ENCODE results near the gene NUDT5.

DNA sequence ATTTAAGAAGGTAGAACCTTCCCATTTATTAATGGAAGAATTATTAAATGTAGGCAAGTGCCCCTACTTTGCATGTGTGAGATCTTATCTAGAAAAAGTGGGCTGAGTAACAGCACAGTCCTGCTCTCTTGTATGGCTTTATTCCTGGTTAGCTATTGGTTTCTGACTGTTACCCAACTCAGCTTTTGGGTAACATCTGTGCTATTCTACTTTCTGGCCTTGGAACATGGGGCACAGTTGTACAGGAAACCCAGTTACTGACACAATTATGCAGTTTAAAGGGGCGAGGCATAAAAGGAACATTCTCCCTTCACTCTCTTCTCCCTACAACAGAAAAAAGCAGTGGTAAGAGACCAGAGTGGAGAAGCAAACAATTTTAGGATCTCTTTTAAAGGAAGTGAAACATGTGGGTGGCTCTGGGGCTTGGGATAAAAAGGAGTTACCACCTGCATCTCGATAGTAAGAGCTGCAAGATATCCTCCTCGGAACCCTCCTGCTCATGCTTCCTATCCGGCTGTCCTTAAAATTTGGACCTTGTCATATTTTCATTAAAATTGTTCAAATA lies 16.0 kb downstream of the NUDT5 start:
- no peak for TF ChIP-seq RARB (CRISPR knock-in tag; IDR thresholded peaks at IDR 0.05)
- no peak for TF ChIP-seq ZFP3 (CRISPR knock-in tag; IDR thresholded peaks at IDR 0.05)
- TF ChIP-seq GLIS3 (CRISPR knock-in tag; IDR thresholded peaks at IDR 0.05) = no peak
- no peak for TF ChIP-seq ZC3H10 (CRISPR knock-in tag; IDR thresholded peaks at IDR 0.05)
- TF ChIP-seq ZNF565 (CRISPR knock-in tag; conservative IDR thresholded peaks at IDR 0.05; ENCODE audit: low read depth) = no peak
- no peak for TF ChIP-seq TOX (CRISPR knock-in tag; IDR thresholded peaks at IDR 0.05; ENCODE audit: borderline replicate concordance)
- TF ChIP-seq ZNF8 (CRISPR knock-in tag; IDR thresholded peaks at IDR 0.05) = no peak
